Bronchial epithelial cell (primary cell): Measurements from ENCODE around the gene SLC9A1. TPM values are rescaled to one million over a fixed set of nuclear protein-coding genes. Genes with fewer than 3 reads are reported as not detected.

Experiments used
- DNase-seq: peaks from one replicate; pipeline ENCODE4 v3.0.0-alpha.2; 2010; ENCODE audit warnings: low read depth
- FAIRE-seq: peaks from 2 replicates; lab custom pipeline; 2011; peaks lifted over from hg19 to GRCh38; lab: Jason Lieb, UNC
- H3K27me3 ChIP-seq: 2 replicates; pipeline ENCODE4 v1.5.1; 2011; ENCODE audit warnings: low read length; ENCODE audit not compliant: control insufficient read depth, insufficient read depth
- H3K36me3 ChIP-seq: 2 replicates; pipeline ENCODE4 v1.5.1; 2011; ENCODE audit warnings: low read length; ENCODE audit not compliant: control insufficient read depth, insufficient read depth
- H3K4me3 ChIP-seq: 2 replicates; pipeline ENCODE4 v1.5.1; 2011; ENCODE audit warnings: mild to moderate bottlenecking, low read depth, low read length, control low read depth
- total RNA-seq: library from RNA; depleted of rRNA; stranded (reverse); fragments of >200 nt; gene quantifications from 2 replicates; pipeline ENCODE4 v1.2.1, GENCODE V29; 2014
- TF ChIP-seq, protein P1 (sequence below): IDR thresholded peaks from 2 replicates; pipeline ENCODE4 v1.5.1; 2011; ENCODE audit warnings: mild to moderate bottlenecking, moderate library complexity, low read length, control low read depth, inconsistent platforms; ENCODE audit not compliant: insufficient read depth, severe bottlenecking

The SLC9A1 gene
- total RNA-seq, 1 donor from 2014 or later = 5.0 TPM

DNA sequence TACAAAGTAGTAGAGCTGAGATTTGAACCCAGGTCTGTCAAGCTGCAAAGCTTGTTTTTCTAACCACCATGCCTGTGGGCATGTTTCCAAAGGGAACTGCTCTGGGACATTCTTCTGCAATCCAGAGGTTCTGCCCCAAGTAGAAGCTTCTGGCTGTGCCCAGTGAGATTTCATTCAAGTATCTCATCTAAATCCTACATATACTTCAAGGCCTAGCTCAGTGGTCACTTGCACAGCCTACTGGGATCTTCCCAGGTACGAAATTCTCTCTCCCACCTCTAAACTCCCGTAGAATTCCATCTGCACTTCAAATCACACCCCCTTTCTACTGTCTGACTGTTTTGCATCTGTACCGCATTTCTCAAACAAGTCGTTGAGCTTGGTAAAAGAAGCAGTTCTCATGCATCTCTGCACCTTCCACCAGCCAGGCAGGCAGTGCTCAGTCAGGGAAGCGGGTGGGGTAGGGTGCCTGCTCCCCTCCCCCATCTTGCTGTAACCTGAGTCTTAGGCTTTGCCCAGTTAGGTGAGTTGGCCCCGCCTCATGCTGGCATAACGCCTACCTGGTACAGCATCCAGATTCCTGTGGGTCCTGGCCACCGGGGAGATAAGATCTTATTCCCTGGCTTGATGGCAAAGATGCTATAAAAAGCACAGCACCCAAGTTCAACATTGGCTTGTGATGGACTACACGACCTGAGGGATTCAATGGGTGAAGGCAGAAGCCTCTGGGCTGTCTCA, 13.5 kb downstream of the SLC9A1 start:
- Histone ChIP-seq H3K36me3 (peaks cover 1% of the 10 kb centered on the region), H3K4me3 (no peak overlapping the region), H3K27me3 (no peaks in the 10 kb centered on the region)
- TF ChIP-seq, protein P1, sequence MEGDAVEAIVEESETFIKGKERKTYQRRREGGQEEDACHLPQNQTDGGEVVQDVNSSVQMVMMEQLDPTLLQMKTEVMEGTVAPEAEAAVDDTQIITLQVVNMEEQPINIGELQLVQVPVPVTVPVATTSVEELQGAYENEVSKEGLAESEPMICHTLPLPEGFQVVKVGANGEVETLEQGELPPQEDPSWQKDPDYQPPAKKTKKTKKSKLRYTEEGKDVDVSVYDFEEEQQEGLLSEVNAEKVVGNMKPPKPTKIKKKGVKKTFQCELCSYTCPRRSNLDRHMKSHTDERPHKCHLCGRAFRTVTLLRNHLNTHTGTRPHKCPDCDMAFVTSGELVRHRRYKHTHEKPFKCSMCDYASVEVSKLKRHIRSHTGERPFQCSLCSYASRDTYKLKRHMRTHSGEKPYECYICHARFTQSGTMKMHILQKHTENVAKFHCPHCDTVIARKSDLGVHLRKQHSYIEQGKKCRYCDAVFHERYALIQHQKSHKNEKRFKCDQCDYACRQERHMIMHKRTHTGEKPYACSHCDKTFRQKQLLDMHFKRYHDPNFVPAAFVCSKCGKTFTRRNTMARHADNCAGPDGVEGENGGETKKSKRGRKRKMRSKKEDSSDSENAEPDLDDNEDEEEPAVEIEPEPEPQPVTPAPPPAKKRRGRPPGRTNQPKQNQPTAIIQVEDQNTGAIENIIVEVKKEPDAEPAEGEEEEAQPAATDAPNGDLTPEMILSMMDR = no peak
- DNase-seq (peak; percentile 55), FAIRE-seq (peak; percentile 43)

DNA sequence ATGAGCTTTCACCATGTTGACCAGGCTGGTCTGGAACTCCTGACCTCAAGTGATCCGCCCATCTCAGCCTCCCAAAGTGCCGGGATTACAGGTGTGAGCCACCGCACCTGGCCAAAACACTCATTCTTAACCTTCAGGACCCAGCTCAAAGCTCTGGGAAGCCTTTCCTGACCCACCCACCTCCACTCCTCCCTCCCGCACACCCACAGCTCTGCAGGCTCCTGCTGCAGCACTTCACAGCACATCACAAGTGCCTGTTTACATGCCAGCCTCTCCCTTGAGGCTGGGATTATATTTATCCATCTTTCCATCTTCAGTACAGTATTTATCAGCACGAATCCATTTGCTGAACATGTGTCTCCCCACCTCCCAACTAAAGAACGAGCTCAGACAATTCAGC, 14.9 kb downstream of the SLC9A1 start:
- no peaks in the 10 kb centered on the region for H3K27me3 ChIP-seq
- DNase-seq (no peak), FAIRE-seq (no peak)
- TF ChIP-seq, protein P1 = no peak
- no peak overlapping the region for H3K4me3 ChIP-seq
- peaks cover 1% of the 10 kb centered on the region for H3K36me3 ChIP-seq

DNA sequence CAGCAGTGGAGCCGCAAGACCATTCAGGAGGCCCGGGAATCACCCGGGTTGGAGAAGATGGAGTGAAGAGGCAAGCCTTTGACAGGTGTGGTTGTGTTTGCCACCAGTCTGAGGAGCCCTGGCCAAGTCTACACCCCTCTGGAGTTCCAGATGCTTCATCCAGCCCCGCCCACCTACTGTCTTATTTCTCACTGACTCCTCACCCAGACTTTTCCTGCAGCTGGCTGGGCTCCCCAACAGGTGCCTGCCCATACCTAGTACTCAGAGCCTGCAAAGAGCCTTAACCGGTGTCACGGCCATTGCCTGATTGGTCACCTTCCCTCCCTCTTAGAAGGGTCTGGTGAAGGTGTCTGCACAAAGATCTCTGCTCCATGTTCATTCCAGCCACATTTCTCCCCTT, 16.0 kb downstream of the SLC9A1 start:
- TF ChIP-seq, protein P1 = no peak
- H3K36me3 ChIP-seq = peaks cover 1% of the 10 kb centered on the region
- FAIRE-seq = no peak
- no peak for DNase-seq
- H3K27me3 ChIP-seq = no peaks in the 10 kb centered on the region
- H3K4me3 ChIP-seq = no peak overlapping the region

DNA sequence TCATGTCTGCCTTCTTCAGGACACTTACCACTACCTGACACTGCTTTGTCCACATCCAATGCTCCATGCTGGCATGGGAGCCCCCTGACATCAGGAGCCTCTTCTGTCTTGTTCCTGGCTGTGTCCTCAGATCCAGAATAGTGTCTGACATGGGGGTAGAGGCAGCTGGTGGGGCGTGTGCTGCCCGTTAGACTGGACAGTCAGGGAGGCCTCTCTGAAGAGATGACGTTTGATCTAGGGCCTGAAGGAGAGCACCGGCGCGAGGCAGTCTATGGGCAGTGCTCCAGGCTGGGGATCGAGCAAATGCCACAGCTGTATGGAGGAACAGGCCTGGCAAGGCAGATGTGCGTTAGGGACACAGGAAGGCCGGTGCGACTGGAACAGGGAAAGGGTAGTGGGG, 16.6 kb downstream of the SLC9A1 start:
- Histone ChIP-seq H3K4me3 (no peak overlapping the region), H3K27me3 (no peaks in the 10 kb centered on the region), H3K36me3 (peaks cover 1% of the 10 kb centered on the region)
- no peak for FAIRE-seq
- TF ChIP-seq, protein P1 = no peak
- DNase-seq = no peak

DNA sequence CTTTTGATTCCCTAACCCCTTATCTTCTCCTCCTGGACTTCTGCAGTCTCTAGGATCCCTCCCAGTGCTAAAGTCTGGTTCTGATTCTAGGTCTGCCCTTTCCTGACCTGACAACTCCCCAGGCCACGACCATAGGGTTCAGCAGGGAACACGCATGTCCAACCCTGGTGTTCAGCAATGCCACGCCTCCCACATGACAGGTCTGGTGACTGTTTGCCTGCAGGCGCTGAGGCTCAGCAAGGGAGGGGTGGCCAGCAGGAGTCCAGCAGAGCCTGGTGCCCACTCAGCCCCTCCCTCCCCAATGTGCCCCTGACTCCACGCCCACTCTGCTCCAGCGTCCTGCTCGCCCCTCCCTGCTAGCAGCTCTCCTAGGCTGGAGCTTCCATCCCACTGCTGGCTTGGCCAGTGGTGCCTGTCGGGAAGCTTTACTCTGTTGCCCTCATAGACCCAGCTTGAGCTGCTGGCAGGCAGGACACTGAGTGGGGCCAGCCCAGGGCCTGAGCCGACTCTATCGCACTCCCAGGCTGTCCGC, 17.3 kb downstream of the SLC9A1 start:
- DNase-seq = peak; percentile 60

More for the DNA sequence above, 17.3 kb downstream of the SLC9A1 start:
- TF ChIP-seq, protein P1 = no peak
- H3K27me3 ChIP-seq = no peaks in the 10 kb centered on the region
- peaks cover 1% of the 10 kb centered on the region for H3K36me3 ChIP-seq
- FAIRE-seq = no peak
- no peak overlapping the region for H3K4me3 ChIP-seq
